HUES48 (cell line): ENCODE measurements around the gene INO80B.
"Not testable (repeated sequence)": the region's sequence is repeated elsewhere in the genome, so short reads cannot be mapped to it uniquely, and the experiment has no call there.

ENCODE experiments used
- H3K27ac ChIP-seq: one replicate; pipeline ENCODE4 v1.7.0; 2013; ENCODE audit warnings: low read depth, low read length, inconsistent platforms
- H3K27me3 ChIP-seq: 2 replicates; pipeline ENCODE4 v1.6.1; 2013; ENCODE audit warnings: mild to moderate bottlenecking, low read length; ENCODE audit not compliant: control insufficient read depth, insufficient read depth
- H3K36me3 ChIP-seq: 2 replicates; pipeline ENCODE4 v1.6.1; 2013; ENCODE audit warnings: low read length; ENCODE audit not compliant: control insufficient read depth, insufficient read depth
- H3K4me1 ChIP-seq: 2 replicates; pipeline ENCODE4 v1.6.1; 2013; ENCODE audit warnings: mild to moderate bottlenecking, low read length; ENCODE audit not compliant: control insufficient read depth, insufficient read depth
- H3K4me3 ChIP-seq: 2 replicates; pipeline ENCODE4 v1.5.1; 2013; ENCODE audit warnings: mild to moderate bottlenecking, low read depth, low read length
- H3K9ac ChIP-seq: 2 replicates; pipeline ENCODE4 v1.6.1; 2013; ENCODE audit warnings: mild to moderate bottlenecking, low read depth, low read length, moderate library complexity
- H3K9me3 ChIP-seq: 2 replicates; pipeline ENCODE4 v1.6.1; 2013; ENCODE audit warnings: low read length; ENCODE audit not compliant: control insufficient read depth, insufficient read depth

INO80B gene

DNA sequence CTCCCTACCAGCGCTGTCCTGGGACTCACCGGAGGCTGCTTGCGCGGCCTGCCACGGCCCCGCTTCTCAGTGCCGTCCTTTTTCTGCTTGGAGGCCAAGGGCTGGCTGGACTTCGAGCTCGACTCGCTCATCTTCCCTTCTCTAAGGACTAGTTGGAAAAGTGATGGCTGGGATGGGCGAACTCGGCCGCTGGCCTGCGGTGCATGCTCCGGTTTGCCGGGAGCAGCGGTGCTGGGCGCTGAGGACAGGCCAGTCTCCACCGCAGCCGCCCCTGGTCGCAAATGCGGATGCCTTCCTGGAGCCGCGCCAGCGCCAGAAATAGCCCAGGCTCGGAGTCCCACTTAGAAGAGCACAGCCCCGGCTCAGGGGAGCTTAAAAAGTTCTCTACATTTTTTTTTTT is 36.6 kb upstream of the INO80B start:
- H3K27me3 ChIP-seq, result peaks cover 14% of the 10 kb centered on the region; the same call in 1 of the 2 replicates
- no peaks in the 10 kb centered on the region for H3K36me3 ChIP-seq
- no peaks in the 10 kb centered on the region; the same call in 1 of the 2 replicates for H3K4me1 ChIP-seq
- no peak overlapping the region for H3K9ac ChIP-seq
- no peaks in the 10 kb centered on the region for H3K9me3 ChIP-seq
- no peak overlapping the region for H3K27ac ChIP-seq
- H3K4me3 ChIP-seq, result no peak overlapping the region

DNA sequence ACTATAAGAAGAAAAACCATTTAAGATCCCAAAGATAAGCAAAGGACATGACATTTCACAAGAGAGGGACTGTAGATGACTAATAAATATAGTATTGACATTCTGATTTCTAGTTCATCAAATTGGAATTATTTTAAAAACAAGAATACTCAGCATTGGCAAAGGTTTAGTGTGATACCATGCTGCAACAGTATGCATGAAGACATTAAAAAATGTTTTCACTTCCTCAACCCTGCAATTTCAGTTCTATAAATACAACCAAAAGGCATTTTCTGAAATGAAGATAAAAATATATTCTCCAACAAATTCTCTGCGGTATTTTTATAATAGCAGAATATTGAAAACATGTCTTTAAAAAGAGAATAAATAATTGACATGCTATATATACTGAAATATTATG is 35.5 kb upstream of the INO80B start:
- Histone ChIP-seq H3K4me3 (no peak overlapping the region), H3K36me3 (no peaks in the 10 kb centered on the region), H3K4me1 (no peaks in the 10 kb centered on the region; the same call in 1 of the 2 replicates), H3K27ac (no peak overlapping the region), H3K9me3 (no peaks in the 10 kb centered on the region), H3K9ac (no peak overlapping the region), H3K27me3 (peaks cover 9% of the 10 kb centered on the region; the same call in 1 of the 2 replicates)

DNA sequence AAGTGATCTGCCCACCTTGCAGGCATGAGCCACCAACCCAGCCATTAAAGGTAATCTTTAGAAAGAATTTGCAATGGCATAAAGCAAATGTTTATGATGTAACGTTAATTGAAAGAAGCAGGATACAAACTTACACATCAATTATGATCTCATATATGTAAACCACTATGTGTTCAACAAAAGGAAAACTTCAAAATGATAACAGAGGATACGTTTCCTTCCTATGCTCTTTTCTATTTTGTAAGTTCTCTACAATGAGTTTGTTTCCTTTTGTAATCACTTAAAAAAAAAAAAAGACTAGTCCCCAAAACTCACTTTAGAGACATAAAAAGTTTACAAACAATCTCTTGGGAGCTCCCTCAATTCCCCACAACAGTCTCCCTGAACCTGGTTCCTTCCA is 34.9 kb upstream of the INO80B start:
- no peaks in the 10 kb centered on the region for H3K9me3 ChIP-seq
- H3K9ac ChIP-seq, result no peak overlapping the region
- peaks cover 9% of the 10 kb centered on the region; the same call in 1 of the 2 replicates for H3K27me3 ChIP-seq
- H3K36me3 ChIP-seq, result peaks cover 5% of the 10 kb centered on the region; the same call in 1 of the 2 replicates
- no peak overlapping the region for H3K27ac ChIP-seq
- no peaks in the 10 kb centered on the region; the same call in 1 of the 2 replicates for H3K4me1 ChIP-seq
- H3K4me3 ChIP-seq, result no peak overlapping the region

DNA sequence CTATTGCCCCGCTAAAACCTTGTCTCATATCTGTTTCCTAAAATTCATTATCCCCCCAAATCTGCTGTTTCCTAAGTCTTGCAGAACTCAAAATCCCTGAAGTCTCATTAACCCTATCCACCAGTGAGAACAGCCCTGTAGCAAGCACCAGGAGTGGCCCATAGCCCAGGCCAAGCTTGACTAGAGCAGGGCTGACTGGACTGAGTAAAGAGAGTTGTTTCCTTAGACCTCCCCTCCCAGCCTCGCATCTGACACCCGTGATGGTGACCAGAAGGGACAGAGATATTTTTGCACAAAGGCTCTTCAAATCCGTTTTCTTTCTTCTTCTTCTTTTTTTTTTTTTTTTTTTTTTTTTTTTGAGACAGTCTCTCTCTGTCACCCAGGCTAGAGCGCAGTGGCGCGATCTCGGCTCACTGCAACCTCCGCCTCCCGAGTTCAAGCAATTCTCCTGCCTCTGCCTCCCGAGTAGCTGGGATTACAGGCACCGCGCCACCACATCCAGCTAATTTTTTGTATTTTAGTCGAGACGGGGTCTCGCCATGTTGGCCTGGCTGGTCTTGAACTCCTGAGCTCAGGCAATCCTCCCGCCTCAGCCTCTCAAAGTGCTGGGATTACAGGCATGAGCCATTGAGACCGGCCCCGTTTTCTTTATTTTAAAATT is 34.3 kb upstream of the INO80B start:
- Histone ChIP-seq H3K4me3 (peak overlapping the region; percentile 82), H3K36me3 (peaks cover 10% of the 10 kb centered on the region; the same call in 1 of the 2 replicates), H3K9ac (peak overlapping the region; percentile 67)
- not testable (repeated sequence) for H3K27ac ChIP-seq, H3K9me3 ChIP-seq, H3K4me1 ChIP-seq, H3K27me3 ChIP-seq

DNA sequence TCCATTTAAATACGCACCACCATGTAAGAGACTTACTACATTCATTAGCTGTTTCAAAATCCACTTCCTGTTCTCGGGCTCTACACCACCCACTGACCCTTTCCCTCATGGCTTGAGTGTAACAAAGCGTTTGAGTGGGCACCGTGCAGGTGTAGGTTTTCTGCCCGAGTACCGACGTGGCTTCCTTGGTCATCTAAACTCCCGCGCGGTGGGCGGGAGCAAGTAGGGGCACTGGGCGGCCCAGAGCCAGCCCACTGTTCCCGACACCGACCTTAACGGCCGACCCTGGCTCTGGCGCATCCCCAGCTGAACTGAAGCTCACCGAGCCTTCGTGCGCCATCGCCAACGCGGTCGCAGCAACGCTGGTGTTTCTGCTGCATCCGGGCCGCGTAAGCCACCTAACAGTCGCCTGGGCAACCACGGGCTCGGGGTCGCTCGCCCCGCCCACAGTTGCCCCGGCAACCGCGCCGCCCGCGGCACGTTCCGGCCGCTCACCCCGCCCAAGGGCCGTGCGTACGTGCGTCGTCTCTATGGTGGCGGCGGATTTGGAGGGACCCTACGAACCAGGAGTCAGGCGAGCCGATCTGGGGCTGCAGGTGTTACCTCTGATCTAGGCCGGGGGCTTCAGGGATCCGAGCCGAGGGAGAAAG is 33.5 kb upstream of the INO80B start, which contains the start of the genes C2orf81 and WDR54:
C2orf81 (minus strand) TSS at position 399 of the 650 bp plus-strand sequence; CDS start at position 340, 59 bp downstream.
WDR54 (plus strand) TSS at position 510 of the 650 bp plus-strand sequence. CDS start 424 bp downstream, outside the sequence.
- Histone ChIP-seq H3K27ac (peak within 1 kb of the TSS; percentile 75), H3K9ac (peak within 1 kb of the TSS; percentile 67), H3K9me3 (no peaks in the 10 kb centered on the region), H3K36me3 (peaks cover 18% of the 10 kb centered on the region), H3K27me3 (peaks cover 9% of the 10 kb centered on the region; the same call in 1 of the 2 replicates), H3K4me1 (no peaks in the 10 kb centered on the region), H3K4me3 (peak within 1 kb of the TSS; percentile 82)

DNA sequence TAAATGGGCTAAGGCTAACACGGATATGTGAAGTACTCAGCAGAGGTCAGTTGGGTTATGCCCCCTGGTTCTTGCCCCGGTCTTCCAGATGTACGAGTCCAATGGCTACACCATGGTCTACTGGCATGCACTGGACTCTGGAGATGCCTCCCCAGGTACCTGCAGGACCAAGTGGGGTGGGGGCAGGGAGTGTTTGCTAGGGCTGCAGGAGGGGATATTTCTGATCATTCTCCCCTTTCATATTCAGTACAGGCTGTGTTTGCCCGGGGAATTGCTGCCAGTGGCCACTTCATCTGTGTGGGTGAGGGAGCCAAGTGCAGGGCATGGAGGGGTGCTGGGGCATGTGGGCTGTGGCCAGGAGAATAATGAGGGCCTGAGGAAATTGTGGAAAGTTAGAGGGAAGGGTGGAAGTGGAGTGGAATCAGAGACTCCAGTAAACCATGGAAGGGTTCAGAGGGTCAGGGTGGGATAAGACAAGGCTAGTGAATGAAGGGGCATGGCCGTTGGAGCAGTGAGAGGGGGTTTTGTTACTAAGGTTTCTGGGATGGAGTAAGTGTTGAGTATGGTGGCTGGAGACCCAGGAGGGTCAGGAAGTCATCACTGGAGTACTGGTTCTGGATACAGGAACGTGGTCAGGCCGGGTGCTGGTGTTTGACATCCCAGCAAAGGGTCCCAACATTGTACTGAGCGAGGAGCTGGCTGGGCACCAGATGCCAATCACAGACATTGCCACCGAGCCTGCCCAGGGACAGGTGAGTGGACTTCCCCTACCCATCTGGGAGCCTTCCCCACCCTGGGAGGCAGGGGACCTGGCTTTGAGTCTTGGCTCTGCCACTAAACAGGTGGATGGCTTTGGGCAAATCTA is 31.4 kb upstream of the INO80B start:
- H3K4me3 ChIP-seq, result no peak overlapping the region
- no peak overlapping the region for H3K27ac ChIP-seq
- peaks cover 9% of the 10 kb centered on the region; the same call in 1 of the 2 replicates for H3K27me3 ChIP-seq
- no peaks in the 10 kb centered on the region for H3K4me1 ChIP-seq
- no peaks in the 10 kb centered on the region for H3K9me3 ChIP-seq
- no peak overlapping the region for H3K9ac ChIP-seq
- H3K36me3 ChIP-seq, result peaks cover 39% of the 10 kb centered on the region

DNA sequence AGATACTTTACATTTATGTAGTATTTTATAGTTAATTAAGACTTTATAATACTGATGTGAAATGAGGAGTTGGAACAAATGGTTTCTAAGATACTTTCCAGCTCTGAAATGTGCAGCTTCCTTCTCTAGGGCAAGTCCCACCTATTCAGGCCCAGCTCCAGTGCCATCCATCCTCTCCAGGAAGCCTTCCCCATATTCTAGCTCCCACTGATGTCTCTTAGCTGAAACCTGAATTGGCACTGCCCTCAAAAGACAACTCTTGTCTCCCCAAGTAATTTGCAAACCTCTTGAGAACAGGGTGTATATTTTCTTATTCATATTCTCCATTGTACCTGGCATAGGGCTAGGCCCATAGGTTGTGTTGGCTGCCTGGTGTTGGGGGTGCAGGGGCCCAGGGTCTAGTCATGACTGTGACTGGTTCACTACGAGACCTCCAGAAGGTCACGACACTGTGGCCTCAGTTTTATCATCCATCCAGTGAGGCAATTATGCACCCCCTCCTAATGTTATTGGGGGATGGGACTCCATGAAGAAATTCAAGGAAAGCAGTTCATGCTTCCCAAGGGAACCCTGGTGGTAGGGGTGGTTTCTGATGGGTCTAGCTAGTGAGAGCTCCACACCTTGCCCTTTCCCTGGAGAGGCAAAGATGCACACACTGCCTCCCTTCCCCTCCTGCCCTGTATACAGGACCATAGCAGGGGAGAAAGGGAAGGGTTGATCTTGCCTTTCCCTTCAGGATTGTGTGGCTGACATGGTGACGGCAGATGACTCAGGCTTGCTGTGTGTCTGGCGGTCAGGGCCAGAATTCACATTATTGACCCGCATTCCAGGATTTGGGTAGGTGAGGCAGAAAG is 30.5 kb upstream of the INO80B start:
- no peak overlapping the region for H3K9ac ChIP-seq
- no peak overlapping the region for H3K27ac ChIP-seq
- H3K4me1 ChIP-seq, result no peaks in the 10 kb centered on the region
- no peak overlapping the region for H3K4me3 ChIP-seq
- H3K9me3 ChIP-seq, result no peaks in the 10 kb centered on the region
- peaks cover 48% of the 10 kb centered on the region for H3K36me3 ChIP-seq
- peaks cover 9% of the 10 kb centered on the region; the same call in 1 of the 2 replicates for H3K27me3 ChIP-seq

DNA sequence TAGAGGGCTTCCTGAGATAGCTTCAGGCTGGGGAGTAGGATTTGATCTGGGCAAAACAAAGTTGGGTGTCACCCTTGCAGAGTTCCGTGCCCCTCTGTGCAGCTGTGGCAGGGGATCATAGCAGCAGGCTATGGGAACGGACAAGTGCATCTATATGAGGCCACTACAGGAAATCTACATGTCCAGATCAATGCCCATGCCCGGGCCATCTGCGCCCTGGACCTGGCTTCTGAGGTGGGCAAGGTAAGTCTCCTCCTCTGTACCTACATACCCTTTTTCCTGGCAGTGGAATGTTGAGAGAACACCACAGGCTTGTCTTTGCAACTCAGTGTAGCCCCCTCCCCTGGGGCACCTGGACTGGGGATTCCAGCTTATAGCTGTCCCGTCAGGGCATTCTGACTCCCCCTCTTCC is 29.9 kb upstream of the INO80B start:
- Histone ChIP-seq H3K4me3 (no peak overlapping the region), H3K27ac (peak overlapping the region; percentile 8), H3K9ac (no peak overlapping the region), H3K4me1 (no peaks in the 10 kb centered on the region), H3K9me3 (no peaks in the 10 kb centered on the region), H3K27me3 (peaks cover 7% of the 10 kb centered on the region; the same call in 1 of the 2 replicates), H3K36me3 (peaks cover 55% of the 10 kb centered on the region)

DNA sequence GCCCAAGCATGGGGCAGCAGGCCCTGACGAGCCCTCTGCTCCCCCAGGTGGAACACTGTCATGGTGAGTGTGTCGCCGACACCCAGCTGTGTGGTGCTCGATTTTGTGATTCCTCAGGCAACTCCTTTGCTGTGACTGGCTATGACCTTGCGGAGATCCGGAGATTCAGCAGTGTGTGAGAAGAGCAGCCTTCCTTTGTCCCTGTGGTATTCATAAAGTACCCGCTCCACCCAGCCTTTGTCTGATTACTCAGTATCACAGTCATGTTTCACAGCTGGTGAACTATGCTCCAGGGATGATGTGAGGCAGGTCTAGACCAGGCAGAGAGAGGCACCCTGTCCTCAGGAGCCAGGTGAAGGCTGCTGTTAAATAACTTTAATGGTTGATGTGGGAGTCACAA is 29.4 kb upstream of the INO80B start:
- peaks cover 60% of the 10 kb centered on the region for H3K36me3 ChIP-seq
- no peak overlapping the region for H3K9ac ChIP-seq

DNA sequence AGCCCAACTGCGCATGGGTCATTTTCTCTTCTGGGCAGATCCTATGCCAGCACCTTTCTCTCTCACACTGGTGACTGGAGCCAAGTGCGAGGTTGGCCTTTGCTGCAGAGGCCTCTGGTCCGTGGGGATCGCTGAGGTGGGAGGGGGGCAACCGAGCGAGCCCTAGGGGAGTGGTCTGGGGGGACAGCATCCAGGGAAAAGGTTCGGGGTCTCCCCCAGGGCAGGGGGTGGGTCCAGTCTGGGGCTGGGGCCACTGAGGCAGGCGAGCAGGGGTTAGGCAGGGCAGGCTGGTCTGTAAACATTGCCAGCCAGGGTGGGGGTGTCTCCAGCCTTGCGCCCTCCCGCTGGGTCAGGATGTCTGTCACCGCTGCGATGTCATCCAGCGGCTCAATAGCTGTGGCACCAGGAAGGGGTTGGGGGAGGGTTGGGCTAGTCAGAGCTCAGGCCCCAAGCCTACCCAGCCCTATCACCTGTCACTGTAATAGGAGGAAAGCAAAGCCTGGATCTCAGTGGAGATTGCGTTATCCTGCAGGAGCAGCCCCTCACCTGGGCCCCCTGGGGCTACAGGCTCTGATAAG is 28.6 kb upstream of the INO80B start:
- Histone ChIP-seq H3K36me3 (peaks cover 66% of the 10 kb centered on the region), H3K4me1 (no peaks in the 10 kb centered on the region), H3K27ac (no peak overlapping the region), H3K9ac (no peak overlapping the region), H3K9me3 (no peaks in the 10 kb centered on the region), H3K4me3 (no peak overlapping the region), H3K27me3 (peaks cover 4% of the 10 kb centered on the region; the same call in 1 of the 2 replicates)

More for the DNA sequence above, 29.4 kb upstream of the INO80B start:
- H3K4me1 ChIP-seq, result no peaks in the 10 kb centered on the region
- H3K9me3 ChIP-seq, result no peaks in the 10 kb centered on the region
- no peak overlapping the region for H3K4me3 ChIP-seq
- peak overlapping the region; percentile 8 for H3K27ac ChIP-seq
- H3K27me3 ChIP-seq, result peaks cover 4% of the 10 kb centered on the region; the same call in 1 of the 2 replicates
